HAP-1 (cell line): ENCODE data around the gene CHGA.

Source experiments
- DNase-seq, 2 experiments: peaks; one replicate each; pipeline ENCODE4 v3.0.0-alpha.2; 2016 to 2020; ENCODE audit warnings: low spot score in 2 of 2
- H3K27me3 ChIP-seq: fragments of 250-450 bp; sonication (Bioruptor Pico); 2 replicates; pipeline ENCODE4 v1.5.1; 2020; ENCODE audit warnings: low read depth, mild to moderate bottlenecking, moderate library complexity
- H3K36me3 ChIP-seq: fragments of 250-450 bp; sonication (Bioruptor Pico); replicated peaks from 2 replicates; pipeline ENCODE4 v1.5.1; 2020; ENCODE audit warnings: mild to moderate bottlenecking
- H3K4me1 ChIP-seq: fragments of 250-450 bp; sonication (Bioruptor Pico); 2 replicates; pipeline ENCODE4 v1.5.1; 2020; ENCODE audit warnings: mild to moderate bottlenecking
- H3K4me3 ChIP-seq: fragments of 250-450 bp; sonication (Bioruptor Pico); 2 replicates; pipeline ENCODE4 v1.5.1; 2020; ENCODE audit warnings: mild to moderate bottlenecking, moderate library complexity
- H3K9me3 ChIP-seq: fragments of 250-450 bp; sonication (Bioruptor Pico); 2 replicates; pipeline ENCODE4 v1.5.1; 2020; ENCODE audit warnings: mild to moderate bottlenecking, moderate library complexity
- in situ Hi-C: fragments of 300-500 bp; cut with MboI; formaldehyde crosslinking; loops from 3 replicates; pipeline ENCODE4 v1.14.3; 2020; ENCODE audit warnings: low sequenced_read_pairs, inconsistent platforms, mixed read lengths

Gene CHGA

DNA sequence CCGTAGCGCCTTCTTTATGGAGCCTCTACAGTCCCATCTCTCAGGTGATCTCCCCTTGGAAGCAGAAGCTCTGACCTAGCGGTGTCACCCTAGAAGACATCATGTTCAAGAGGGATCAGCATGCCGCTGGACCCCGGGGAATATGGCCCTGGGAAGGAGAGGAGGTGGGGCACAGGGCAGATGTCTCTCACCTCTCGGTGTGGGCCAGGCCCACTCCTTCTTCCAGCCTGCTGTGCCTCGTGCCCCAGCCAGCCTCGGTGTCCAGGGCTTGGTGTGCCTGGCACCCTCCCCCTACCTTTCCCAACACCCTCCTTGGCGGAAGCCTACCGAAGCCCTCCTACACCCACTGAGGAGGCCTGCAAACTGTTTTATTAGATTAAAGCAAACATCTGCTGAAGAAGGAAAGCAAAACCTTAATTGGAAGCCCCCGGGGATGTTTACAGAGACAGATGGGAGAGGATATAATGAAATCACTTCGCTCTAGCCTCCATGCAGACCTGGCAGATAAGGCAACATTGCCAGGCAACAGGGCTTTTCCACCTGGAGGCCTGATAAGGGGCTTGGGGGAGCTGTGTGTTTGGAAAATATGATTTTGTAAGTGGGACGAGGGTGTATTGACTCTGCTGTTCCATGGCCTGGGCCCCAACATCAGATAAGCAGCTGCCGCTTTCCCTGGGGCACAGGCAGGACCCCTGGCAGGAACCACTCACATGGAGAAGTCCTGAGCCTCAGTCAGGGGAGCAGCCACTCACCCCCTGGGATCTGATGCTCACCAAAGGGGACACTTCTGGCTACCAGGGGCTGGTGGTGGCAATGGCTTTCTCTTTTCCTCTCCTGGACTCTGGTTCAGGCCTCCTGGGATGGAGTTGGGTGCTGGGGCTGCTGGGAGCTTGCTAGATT, 5.7 kb upstream of the CHGA start:
- Histone ChIP-seq H3K4me1 (no peaks in the 10 kb centered on the region), H3K36me3 (no peaks in the 10 kb centered on the region), H3K4me3 (no peak overlapping the region), H3K27me3 (no peaks in the 10 kb centered on the region), H3K9me3 (no peaks in the 10 kb centered on the region)
- no peak for DNase-seq
- in situ Hi-C loops: no loop called here

GRCh38 chr14:92917956-92918355, 5.0 kb upstream of the CHGA start:
- H3K4me1 ChIP-seq: no peaks in the 10 kb centered on the region
- H3K36me3 ChIP-seq: no peaks in the 10 kb centered on the region
- in situ Hi-C loops: no loop called here
- no peaks in the 10 kb centered on the region for H3K27me3 ChIP-seq
- H3K9me3 ChIP-seq: no peaks in the 10 kb centered on the region
- no peak overlapping the region for H3K4me3 ChIP-seq
- no peak for DNase-seq

DNA sequence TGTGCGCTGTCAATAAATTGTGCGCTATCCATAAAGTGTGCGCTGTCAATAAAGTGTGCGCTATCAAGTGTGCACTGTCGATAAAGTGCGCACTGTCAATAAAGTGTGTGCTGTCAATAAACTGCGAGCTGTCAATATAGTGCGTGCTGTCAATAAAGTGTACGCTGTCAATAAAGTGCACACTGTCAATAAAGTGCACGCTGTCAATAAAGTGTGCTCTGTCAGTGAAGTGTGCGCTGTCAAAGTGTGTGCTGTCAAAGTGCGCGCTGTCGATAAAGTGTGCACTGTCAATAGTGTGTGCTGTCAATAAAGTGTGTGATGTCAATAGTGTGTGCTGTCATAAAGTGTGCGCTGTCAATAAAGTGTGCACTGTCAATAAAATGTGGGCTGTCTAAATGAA, 2.9 kb upstream of the CHGA start:
- Histone ChIP-seq H3K27me3 (no peaks in the 10 kb centered on the region), H3K4me3 (no peak overlapping the region), H3K36me3 (no peaks in the 10 kb centered on the region), H3K4me1 (no peaks in the 10 kb centered on the region), H3K9me3 (no peaks in the 10 kb centered on the region)
- no peak for DNase-seq
- in situ Hi-C loops: no loop called here

DNA sequence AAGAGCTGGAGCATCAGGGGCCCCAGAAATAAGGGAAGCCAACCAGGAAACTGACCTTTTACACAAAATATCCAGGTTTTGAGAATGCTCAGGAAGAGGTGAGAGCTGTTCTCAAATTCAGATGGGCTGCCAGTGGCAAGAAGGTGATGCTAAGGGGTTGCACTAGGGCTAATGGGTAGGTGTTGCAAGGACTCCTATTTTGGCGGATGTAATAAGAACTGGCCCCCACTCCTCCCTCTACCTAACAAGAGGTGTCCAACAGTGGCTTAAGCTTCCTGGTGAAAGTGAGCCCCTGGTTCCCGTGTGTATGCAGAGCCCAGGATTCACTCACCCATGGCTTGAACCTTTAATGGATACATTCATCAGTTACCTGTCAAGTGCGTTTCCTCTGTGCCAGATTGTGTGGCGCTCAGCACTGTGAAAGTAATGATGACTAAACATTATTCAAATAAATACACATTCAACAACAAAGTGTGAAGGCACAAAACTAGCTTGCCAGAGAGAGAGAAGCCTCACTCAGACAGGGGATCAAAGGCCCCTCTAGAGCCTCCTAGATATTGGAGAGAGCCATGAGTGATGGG, 705 bp upstream of the CHGA start:
- Histone ChIP-seq H3K36me3 (no peaks in the 10 kb centered on the region), H3K4me3 (no peak overlapping the region), H3K4me1 (no peaks in the 10 kb centered on the region), H3K27me3 (no peaks in the 10 kb centered on the region), H3K9me3 (no peaks in the 10 kb centered on the region)
- in situ Hi-C loops: no loop called here
- DNase-seq: no peak

- H3K36me3 ChIP-seq: no peaks in the 10 kb centered on the region
- no peaks in the 10 kb centered on the region for H3K27me3 ChIP-seq
- no peaks in the 10 kb centered on the region for H3K9me3 ChIP-seq
- H3K4me1 ChIP-seq: no peaks in the 10 kb centered on the region
- in situ Hi-C loops: no loop called here
- DNase-seq: no peak
- no peak overlapping the region for H3K4me3 ChIP-seq
Observed at GRCh38 chr14:92923744-92924103, 774 bp downstream of the CHGA start.

DNA sequence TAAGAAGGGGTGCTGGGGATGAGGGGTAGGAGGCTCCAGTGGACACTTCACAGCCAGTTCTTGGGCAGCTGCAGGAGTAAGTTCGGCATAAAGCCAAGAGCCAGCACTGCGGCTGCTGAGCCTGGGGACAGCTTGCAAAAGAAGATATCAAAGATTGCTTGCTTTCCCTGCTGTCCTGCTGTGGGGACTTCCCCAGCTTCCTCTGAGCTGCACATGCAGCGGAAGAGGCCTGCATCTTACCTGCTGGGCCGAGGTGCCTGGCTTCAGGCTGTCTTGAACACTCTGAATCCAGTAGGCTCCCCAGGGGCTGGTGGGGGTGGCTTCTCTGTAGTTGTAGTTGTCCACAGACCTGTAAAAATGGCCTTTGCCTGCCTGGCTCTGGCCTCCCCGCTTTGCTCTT, 1.3 kb downstream of the CHGA start:
- no peak overlapping the region for H3K4me3 ChIP-seq
- H3K27me3 ChIP-seq: no peaks in the 10 kb centered on the region
- H3K4me1 ChIP-seq: no peaks in the 10 kb centered on the region
- no peaks in the 10 kb centered on the region for H3K9me3 ChIP-seq
- DNase-seq: no peak
- in situ Hi-C loops: no loop called here
- no peaks in the 10 kb centered on the region for H3K36me3 ChIP-seq

DNA sequence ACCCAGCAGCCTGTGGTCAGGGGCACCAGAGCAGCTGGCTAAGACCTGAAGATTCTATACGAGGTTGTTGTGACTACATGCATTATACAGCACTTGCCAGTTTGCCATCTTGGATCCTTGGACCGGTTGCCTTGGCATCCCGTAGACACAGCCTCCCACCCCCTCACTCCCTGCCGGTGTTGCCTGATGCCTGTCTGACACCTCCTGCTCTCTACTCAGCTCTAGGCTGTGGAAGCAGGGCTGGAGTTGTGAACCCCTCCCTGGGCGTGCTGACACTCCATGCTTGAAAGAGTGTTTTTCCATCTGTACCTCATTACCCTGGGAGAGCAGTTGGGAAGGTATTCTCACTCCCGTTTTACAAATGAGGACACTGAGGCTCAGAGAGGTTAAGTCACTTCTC, 2.5 kb downstream of the CHGA start:
- Histone ChIP-seq H3K9me3 (no peaks in the 10 kb centered on the region), H3K4me3 (no peak overlapping the region), H3K4me1 (no peaks in the 10 kb centered on the region), H3K27me3 (no peaks in the 10 kb centered on the region), H3K36me3 (no peaks in the 10 kb centered on the region)
- no peak for DNase-seq
- in situ Hi-C loops: no loop called here

- in situ Hi-C loops: no loop called here
- H3K36me3 ChIP-seq: no peaks in the 10 kb centered on the region
- H3K27me3 ChIP-seq: no peaks in the 10 kb centered on the region
- DNase-seq: no peak
- no peak overlapping the region for H3K4me3 ChIP-seq
- no peaks in the 10 kb centered on the region for H3K4me1 ChIP-seq
- H3K9me3 ChIP-seq: no peaks in the 10 kb centered on the region
Observed at GRCh38 chr14:92926180-92926845, 3.4 kb downstream of the CHGA start.

- Histone ChIP-seq H3K4me1 (no peaks in the 10 kb centered on the region), H3K9me3 (no peaks in the 10 kb centered on the region), H3K4me3 (no peak overlapping the region), H3K36me3 (no peaks in the 10 kb centered on the region), H3K27me3 (no peaks in the 10 kb centered on the region)
- in situ Hi-C loops: no loop called here
- no peak for DNase-seq
Observed at GRCh38 chr14:92926931-92927330, 4.0 kb downstream of the CHGA start.

GRCh38 chr14:92927349-92928257, 4.7 kb downstream of the CHGA start:
- Histone ChIP-seq H3K4me3 (no peak overlapping the region), H3K9me3 (no peaks in the 10 kb centered on the region), H3K4me1 (no peaks in the 10 kb centered on the region), H3K27me3 (no peaks in the 10 kb centered on the region), H3K36me3 (no peaks in the 10 kb centered on the region)
- no peak for DNase-seq
- in situ Hi-C loops: no loop called here

DNA sequence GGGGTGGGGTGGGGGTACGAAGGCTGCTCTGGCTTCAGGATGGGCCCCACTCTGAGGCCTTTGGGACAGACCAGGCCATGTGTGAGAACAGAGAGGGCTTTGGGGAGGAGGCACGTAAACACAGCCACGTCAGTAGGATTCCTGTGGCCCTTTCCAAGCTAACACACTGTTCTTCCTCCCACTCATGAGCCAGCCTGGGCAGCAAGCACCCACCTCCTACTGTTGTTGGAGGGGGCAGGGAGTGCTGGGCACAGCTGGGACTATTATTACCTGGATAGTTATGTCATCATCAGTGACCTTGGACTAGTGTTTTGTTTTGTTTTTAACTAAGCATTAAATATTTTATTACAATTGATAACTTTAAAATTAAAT, 5.3 kb downstream of the CHGA start:
- Histone ChIP-seq H3K9me3 (no peaks in the 10 kb centered on the region), H3K27me3 (no peaks in the 10 kb centered on the region), H3K4me1 (no peaks in the 10 kb centered on the region), H3K4me3 (no peak overlapping the region), H3K36me3 (no peaks in the 10 kb centered on the region)
- in situ Hi-C loops: no loop called here
- no peak for DNase-seq

DNA sequence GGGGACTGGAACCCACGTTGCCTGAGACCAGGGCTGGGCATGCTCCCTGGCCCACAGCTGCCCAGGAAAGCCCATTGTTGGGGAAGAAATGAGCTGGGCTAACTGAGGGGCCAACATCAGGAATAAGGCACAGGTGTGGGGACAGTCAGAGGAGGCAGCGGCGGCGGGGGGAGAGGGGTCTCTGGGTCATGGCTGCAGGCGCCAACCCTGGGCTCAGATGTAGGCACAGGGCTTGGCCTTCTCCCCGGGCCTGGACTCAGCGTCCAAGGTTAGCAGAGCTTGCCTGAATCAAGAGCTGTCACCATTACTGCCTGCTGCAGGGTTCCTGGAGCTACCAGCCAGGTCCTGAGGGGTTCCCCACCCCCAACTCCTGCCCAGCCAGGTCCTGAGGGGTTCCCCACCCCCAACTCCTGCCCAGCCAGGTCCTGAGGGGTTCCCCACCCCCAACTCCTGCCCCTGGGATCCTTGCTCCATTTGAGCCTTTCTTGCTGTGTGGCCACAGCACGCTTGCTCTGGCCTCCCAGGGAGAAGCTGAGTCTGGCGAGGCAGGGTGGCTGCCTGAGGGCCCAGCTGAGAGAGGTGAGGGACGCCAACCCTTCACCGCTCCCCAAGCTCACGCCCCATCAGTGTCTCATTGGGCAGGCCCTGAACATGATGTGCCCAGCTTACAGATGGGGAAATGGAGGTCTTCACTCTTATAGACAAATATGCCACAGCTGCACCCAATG, 6.2 kb downstream of the CHGA start:
- no peaks in the 10 kb centered on the region for H3K36me3 ChIP-seq

More for the DNA sequence above, 6.2 kb downstream of the CHGA start:
- in situ Hi-C loops: no loop called here
- no peaks in the 10 kb centered on the region for H3K9me3 ChIP-seq
- no peak for DNase-seq
- no peaks in the 10 kb centered on the region for H3K27me3 ChIP-seq
- no peaks in the 10 kb centered on the region for H3K4me1 ChIP-seq
- no peak overlapping the region for H3K4me3 ChIP-seq
